WI38 (cell line): Measurements from ENCODE around the gene GABRR2.

ENCODE experiments used
- H3K4me3 ChIP-seq: 2 replicates; pipeline ENCODE4 v1.5.1; 2011; ENCODE audit warnings: low read depth, mild to moderate bottlenecking, control low read depth, low read length
- TF ChIP-seq, protein P1 (sequence below): IDR thresholded peaks from 2 replicates; pipeline ENCODE4 v1.5.1; 2012; ENCODE audit warnings: low read depth, mild to moderate bottlenecking, control low read depth, low read length

The GABRR2 gene

DNA sequence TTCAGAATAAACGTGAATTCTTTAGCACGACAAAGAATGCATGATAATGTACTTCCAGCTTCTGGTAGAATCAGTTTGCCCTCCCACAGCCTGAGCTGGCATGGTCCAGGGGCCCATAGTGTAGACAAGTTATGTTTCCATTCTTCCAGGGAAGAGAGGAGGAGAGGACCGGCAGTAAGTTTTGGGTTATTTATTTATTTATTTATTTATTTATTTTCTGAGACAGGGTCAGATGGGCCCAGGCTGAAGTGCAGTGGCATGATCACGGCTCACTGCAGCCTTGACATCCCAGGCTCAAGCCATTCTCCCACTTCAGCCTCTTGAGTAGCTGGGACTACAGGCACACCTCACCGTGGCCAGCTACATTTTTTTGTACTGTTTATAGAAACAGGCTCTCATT lies 102.6 kb downstream of the GABRR2 start:
- no peak overlapping the region for H3K4me3 ChIP-seq
- TF ChIP-seq, protein P1, sequence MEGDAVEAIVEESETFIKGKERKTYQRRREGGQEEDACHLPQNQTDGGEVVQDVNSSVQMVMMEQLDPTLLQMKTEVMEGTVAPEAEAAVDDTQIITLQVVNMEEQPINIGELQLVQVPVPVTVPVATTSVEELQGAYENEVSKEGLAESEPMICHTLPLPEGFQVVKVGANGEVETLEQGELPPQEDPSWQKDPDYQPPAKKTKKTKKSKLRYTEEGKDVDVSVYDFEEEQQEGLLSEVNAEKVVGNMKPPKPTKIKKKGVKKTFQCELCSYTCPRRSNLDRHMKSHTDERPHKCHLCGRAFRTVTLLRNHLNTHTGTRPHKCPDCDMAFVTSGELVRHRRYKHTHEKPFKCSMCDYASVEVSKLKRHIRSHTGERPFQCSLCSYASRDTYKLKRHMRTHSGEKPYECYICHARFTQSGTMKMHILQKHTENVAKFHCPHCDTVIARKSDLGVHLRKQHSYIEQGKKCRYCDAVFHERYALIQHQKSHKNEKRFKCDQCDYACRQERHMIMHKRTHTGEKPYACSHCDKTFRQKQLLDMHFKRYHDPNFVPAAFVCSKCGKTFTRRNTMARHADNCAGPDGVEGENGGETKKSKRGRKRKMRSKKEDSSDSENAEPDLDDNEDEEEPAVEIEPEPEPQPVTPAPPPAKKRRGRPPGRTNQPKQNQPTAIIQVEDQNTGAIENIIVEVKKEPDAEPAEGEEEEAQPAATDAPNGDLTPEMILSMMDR: no peak

DNA sequence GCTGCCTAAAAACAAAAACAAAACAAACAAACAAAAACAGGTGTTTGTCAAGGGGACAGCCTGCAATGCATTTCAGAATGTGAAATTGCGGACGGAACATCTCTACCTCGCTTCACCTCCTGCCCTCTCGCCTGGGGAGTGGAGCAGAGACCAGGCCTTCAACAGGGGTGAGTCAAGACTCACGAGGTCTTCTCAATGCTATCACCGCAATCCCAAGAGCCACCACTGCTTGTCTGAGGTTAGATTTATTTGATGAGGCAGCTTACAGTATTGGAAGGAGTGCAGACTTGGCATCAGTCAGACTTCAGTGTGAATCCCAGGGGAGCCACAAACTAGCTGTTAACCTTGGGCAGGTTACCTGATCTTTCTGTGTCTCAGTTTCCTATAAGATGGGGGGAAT lies 105.6 kb downstream of the GABRR2 start:
- TF ChIP-seq, protein P1: no peak

DNA sequence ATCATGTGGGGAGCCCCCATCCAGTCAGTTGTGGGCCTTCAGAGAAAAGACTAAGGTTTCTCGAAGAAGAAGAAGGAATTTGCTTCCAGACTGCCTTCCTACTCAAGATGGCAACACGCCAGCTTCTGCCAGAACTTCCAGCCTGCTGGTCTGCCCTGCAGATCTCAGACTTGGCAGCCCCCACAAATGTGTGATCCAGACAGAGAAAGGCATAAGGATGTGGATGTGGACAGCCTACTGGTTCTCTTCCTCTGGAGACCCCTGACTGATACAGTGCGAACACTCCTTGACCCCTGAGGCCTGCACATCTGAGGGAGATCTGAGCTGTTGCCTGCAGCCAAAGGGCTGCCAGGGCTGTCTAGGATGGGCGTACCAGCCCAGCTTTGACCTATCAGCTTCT lies 106.5 kb downstream of the GABRR2 start:
- TF ChIP-seq, protein P1: no peak

More for the DNA sequence above, 105.6 kb downstream of the GABRR2 start:
- H3K4me3 ChIP-seq: no peak overlapping the region

More for the DNA sequence above, 106.5 kb downstream of the GABRR2 start:
- H3K4me3 ChIP-seq: no peak overlapping the region
